ENCODE data around the gene SLC7A6OS.

DNA sequence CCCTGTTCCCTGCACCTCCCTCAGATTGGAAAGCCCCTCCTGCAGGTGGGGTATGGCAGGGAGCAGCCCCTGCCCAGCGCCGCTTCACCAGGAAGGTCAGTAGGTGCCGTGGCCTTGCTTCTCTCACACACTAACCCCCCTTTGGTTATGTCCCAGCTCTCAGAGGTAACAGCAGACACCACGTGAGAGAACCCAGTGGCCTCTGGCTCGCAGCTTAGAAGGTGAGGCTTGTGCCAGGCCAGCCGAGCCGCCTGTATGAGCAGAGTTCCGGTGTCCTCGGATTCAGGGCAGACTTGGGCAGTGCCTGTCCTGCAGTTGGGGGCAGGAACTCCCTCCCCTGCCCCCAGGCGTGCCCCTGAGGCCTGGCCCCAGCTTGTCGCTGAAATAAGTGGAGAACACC, 47.2 kb upstream of the SLC7A6OS start:
- TF ChIP-seq, protein P1, sequence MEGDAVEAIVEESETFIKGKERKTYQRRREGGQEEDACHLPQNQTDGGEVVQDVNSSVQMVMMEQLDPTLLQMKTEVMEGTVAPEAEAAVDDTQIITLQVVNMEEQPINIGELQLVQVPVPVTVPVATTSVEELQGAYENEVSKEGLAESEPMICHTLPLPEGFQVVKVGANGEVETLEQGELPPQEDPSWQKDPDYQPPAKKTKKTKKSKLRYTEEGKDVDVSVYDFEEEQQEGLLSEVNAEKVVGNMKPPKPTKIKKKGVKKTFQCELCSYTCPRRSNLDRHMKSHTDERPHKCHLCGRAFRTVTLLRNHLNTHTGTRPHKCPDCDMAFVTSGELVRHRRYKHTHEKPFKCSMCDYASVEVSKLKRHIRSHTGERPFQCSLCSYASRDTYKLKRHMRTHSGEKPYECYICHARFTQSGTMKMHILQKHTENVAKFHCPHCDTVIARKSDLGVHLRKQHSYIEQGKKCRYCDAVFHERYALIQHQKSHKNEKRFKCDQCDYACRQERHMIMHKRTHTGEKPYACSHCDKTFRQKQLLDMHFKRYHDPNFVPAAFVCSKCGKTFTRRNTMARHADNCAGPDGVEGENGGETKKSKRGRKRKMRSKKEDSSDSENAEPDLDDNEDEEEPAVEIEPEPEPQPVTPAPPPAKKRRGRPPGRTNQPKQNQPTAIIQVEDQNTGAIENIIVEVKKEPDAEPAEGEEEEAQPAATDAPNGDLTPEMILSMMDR (IDR thresholded peaks at IDR 0.05; ENCODE audit: poor library complexity) = no peak
- TF ChIP-seq EZH2phosphoT487 (IDR thresholded peaks at IDR 0.05; ENCODE audit: low read depth, severe bottlenecking, unreplicated experiment) (no peak), EZH2 (IDR thresholded peaks at IDR 0.05; ENCODE audit: borderline replicate concordance) (no peak)
